M059J (cell line): ENCODE data around the gene RRAGC. TPM values are rescaled to one million over a fixed set of nuclear protein-coding genes. Genes with fewer than 3 reads are reported as not detected.

Experiments
- DNase-seq: peaks from one replicate; pipeline ENCODE4 v3.0.0-alpha.2; 2012; ENCODE audit warnings: low read depth
- total RNA-seq: library from RNA; depleted of rRNA; stranded (reverse); fragments of >200 nt; shearing (Covaris generic); gene quantifications from 2 replicates; pipeline ENCODE4 v1.2.3, GENCODE V29; 2014; rRNA removed

The RRAGC gene
- 18.9 and 31.7 TPM in 2 replicates for total RNA-seq

- peak; percentile 99 for DNase-seq
These were observed at the start of gene RRAGC for GRCh38 chr1:38859561-38860453. Gene RRAGC (minus strand): TSS chr1:38859772. CDS start chr1:38859646, 126 bp downstream.

GRCh38 chr1:38908821-38909220, 49.2 kb upstream of the RRAGC start:
- no peak for DNase-seq

GRCh38 chr1:38905985-38906384, 46.4 kb upstream of the RRAGC start:
- no peak for DNase-seq

- no peak for DNase-seq
These were observed 40.0 kb upstream of the RRAGC start for GRCh38 chr1:38899560-38899959.

- peak; percentile 45 for DNase-seq
These were observed 39.2 kb upstream of the RRAGC start for GRCh38 chr1:38898653-38899230.

GRCh38 chr1:38896169-38896568, 36.6 kb upstream of the RRAGC start:
- no peak for DNase-seq

GRCh38 chr1:38892976-38893375, 33.4 kb upstream of the RRAGC start:
- no peak for DNase-seq

- DNase-seq, result peak; percentile 10
These were observed 32.2 kb upstream of the RRAGC start for GRCh38 chr1:38891753-38892152.

- no peak for DNase-seq
These were observed 30.0 kb upstream of the RRAGC start for GRCh38 chr1:38889589-38889988.

- no peak for DNase-seq
These were observed 29.1 kb upstream of the RRAGC start for GRCh38 chr1:38888423-38889333.

GRCh38 chr1:38885092-38885491, 25.5 kb upstream of the RRAGC start:
- no peak for DNase-seq

- no peak for DNase-seq
These were observed 21.9 kb upstream of the RRAGC start, which contains the start of gene GJA9 for GRCh38 chr1:38881487-38881886. Gene GJA9 (minus strand): TSS chr1:38881587. CDS start chr1:38876098, 5,489 bp downstream.

GRCh38 chr1:38875811-38876210, 16.2 kb upstream of the RRAGC start:
- no peak for DNase-seq

- DNase-seq, result peak; percentile 96
These were observed 13.7 kb upstream of the RRAGC start, which contains the start of gene MYCBP for GRCh38 chr1:38873027-38873969. Gene MYCBP (minus strand): TSS chr1:38873348. CDS start chr1:38873305, 43 bp downstream.

GRCh38 chr1:38872401-38873026, 12.9 kb upstream of the RRAGC start:
- DNase-seq, result peak; percentile 40

- DNase-seq, result no peak
These were observed 11.4 kb upstream of the RRAGC start for GRCh38 chr1:38870996-38871395.

- DNase-seq, result no peak
These were observed 7.6 kb upstream of the RRAGC start for GRCh38 chr1:38867208-38867607.

GRCh38 chr1:38865112-38865715, 5.6 kb upstream of the RRAGC start:
- DNase-seq, result no peak

- DNase-seq, result peak; percentile 30
These were observed 853 bp upstream of the RRAGC start for GRCh38 chr1:38860454-38860795.
